K562 (cell line): ENCODE measurements around the gene ARPC4. TPM values are rescaled to one million over a fixed set of nuclear protein-coding genes. Genes with fewer than 3 reads are reported as not detected.

ENCODE experiments used
- ASH1L ChIP-seq: fragments of 450-650 bp; IDR thresholded peaks from 2 replicates; pipeline ENCODE4 v1.6.1; 2018; ENCODE audit warnings: borderline replicate concordance, mild to moderate bottlenecking, low read depth; ENCODE audit not compliant: partially characterized antibody
- BRCA1 ChIP-seq, 2 experiments: fragments of 450-650 bp in 1 of 2; sonication (generic) in 1 of 2; formaldehyde crosslinking in 1 of 2; IDR thresholded peaks; 2 replicates each; pipeline versions ENCODE4 v1.5.0 to v1.6.1; 2017 to 2020; ENCODE audit warnings: mild to moderate bottlenecking in 1 of 2, missing genetic modification reagents in 1 of 2
- CBFA2T3 ChIP-seq: fragments of 450-650 bp; IDR thresholded peaks from 2 replicates; pipeline ENCODE4 v1.6.1; 2017
- CTCF ChIP-seq, 3 experiments: IDR thresholded peaks in 2 of 3; conservative IDR thresholded peaks in 1 of 3; 2 replicates each; pipeline ENCODE4 v1.5.1; 2011 to 2012; ENCODE audit warnings: low read length in 3 of 3, mild to moderate bottlenecking in 3 of 3, control low read depth in 2 of 3, improper control_type of control experiment in 1 of 3, inconsistent platforms in 1 of 3, low read depth in 1 of 3, mixed read lengths in 1 of 3, moderate library complexity in 1 of 3; ENCODE audit not compliant: insufficient read depth in 2 of 3
- DLX4 ChIP-seq: fragments of 250-450 bp; sonication (Bioruptor Pico); IDR thresholded peaks from 2 replicates; pipeline ENCODE4 v1.6.1; 2021; ENCODE audit warnings: mild to moderate bottlenecking
- EHMT2 ChIP-seq: fragments of 450-650 bp; IDR thresholded peaks from 2 replicates; pipeline ENCODE4 v1.6.1; 2018; ENCODE audit warnings: antibody characterized with exemption
- FOSL1 ChIP-seq: fragments of 200-800 bp; sonication (Bioruptor generic); conservative IDR thresholded peaks from 2 replicates; pipeline ENCODE4 v1.6.1; 2016; ENCODE audit warnings: missing genetic modification characterization, missing compliant biosample characterization
- LCOR ChIP-seq: sonication (generic); formaldehyde crosslinking; IDR thresholded peaks from 2 replicates; pipeline ENCODE4 v1.8.0; 2022; ENCODE audit warnings: mild to moderate bottlenecking, missing genetic modification reagents
- MEF2A ChIP-seq: IDR thresholded peaks from 2 replicates; pipeline ENCODE4 v1.6.1; 2011; ENCODE audit warnings: low read depth, mild to moderate bottlenecking, low read length, moderate library complexity; ENCODE audit not compliant: control insufficient read depth
- MYNN ChIP-seq, 2 experiments: sonication (generic); formaldehyde crosslinking in 1 of 2; IDR thresholded peaks; 2 replicates each; pipeline versions ENCODE4 v1.5.0 to v1.6.1; 2016 to 2020; ENCODE audit warnings: antibody characterized with exemption in 1 of 2, missing genetic modification reagents in 1 of 2
- PCBP1 ChIP-seq: fragments of 200-400 bp; formaldehyde crosslinking; IDR thresholded peaks from 2 replicates; pipeline ENCODE4 v1.6.1; 2018; ENCODE audit warnings: mild to moderate bottlenecking, low read depth, low read length; ENCODE audit not compliant: poor library complexity, severe bottlenecking
- STAG1 ChIP-seq: sonication (generic); formaldehyde crosslinking; IDR thresholded peaks from 2 replicates; pipeline ENCODE4 v1.5.0; 2020; ENCODE audit warnings: missing genetic modification reagents, borderline replicate concordance
- U2AF2 ChIP-seq: fragments of 200-400 bp; formaldehyde crosslinking; optimal IDR thresholded peaks from 2 replicates; pipeline ENCODE3; 2017; ENCODE audit warnings: low read depth, mild to moderate bottlenecking, low read length
- YY1 ChIP-seq, 3 experiments: IDR thresholded peaks; 2 replicates each; pipeline ENCODE4 v1.6.1; 2011; ENCODE audit warnings: low read length in 2 of 3, mild to moderate bottlenecking in 2 of 3, moderate library complexity in 2 of 3, borderline replicate concordance in 1 of 3, control low read depth in 1 of 3, low read depth in 1 of 3; ENCODE audit not compliant: insufficient read depth in 3 of 3, insufficient replicate concordance in 2 of 3, control insufficient read depth in 1 of 3, insufficient read length in 1 of 3; ENCODE audit errors: extremely low read depth in 1 of 3
- ZEB2 ChIP-seq: fragments of 450-650 bp; IDR thresholded peaks from 2 replicates; pipeline ENCODE4 v1.6.1; 2016
- ZNF165 ChIP-seq: fragments of 250-450 bp; sonication (Bioruptor Pico); IDR thresholded peaks from 2 replicates; pipeline ENCODE4 v1.4.0; 2020; ENCODE audit warnings: borderline replicate concordance
- ZNF263 ChIP-seq: sonication (generic); formaldehyde crosslinking; IDR thresholded peaks from 2 replicates; pipeline ENCODE4 v1.8.0; 2022; ENCODE audit warnings: mild to moderate bottlenecking, missing genetic modification reagents, borderline replicate concordance
- ZNF354B ChIP-seq: fragments of 250-450 bp; sonication (Bioruptor Pico); IDR thresholded peaks from 2 replicates; pipeline ENCODE4 v1.4.0; 2020
- ZNF41 ChIP-seq: fragments of 250-450 bp; sonication (Bioruptor Pico); conservative IDR thresholded peaks from 2 replicates; pipeline ENCODE4 v1.4.0; 2020; ENCODE audit warnings: mild to moderate bottlenecking
- ZNF644 ChIP-seq: fragments of 200-800 bp; sonication (Bioruptor generic); IDR thresholded peaks from 2 replicates; pipeline ENCODE4 v1.6.1; 2016; ENCODE audit warnings: low read depth, missing genetic modification characterization, missing compliant biosample characterization
- ZNF77 ChIP-seq: fragments of 250-450 bp; sonication (Bioruptor Pico); IDR thresholded peaks from 2 replicates; pipeline ENCODE4 v1.5.0; 2020
- polyA plus RNA-seq, 8 experiments: library from polyadenylated mRNA; depleted of rRNA in 4 of 8; stranded (reverse) in 5 of 8; unstranded in 3 of 8; fragments of >200 nt; fragmentation: Nextera tagmentation in 2 of 8; fragmentation: Illumina TruSeq in 1 of 8; extraction: Ambion mirVana in 2 of 8; extraction: Trizol in 1 of 8; gene quantifications; 2 replicates each; pipeline versions ENCODE4 v1.2.1 to v1.2.3, GENCODE V29; 2011 to 2014; ENCODE audit warnings: inconsistent platforms in 1 of 8, missing spikeins in 1 of 8
- total RNA-seq, 7 experiments: library from RNA; depleted of rRNA in 6 of 7; stranded (reverse); fragments of >200 nt in 6 of 7; fragmentation: Illumina TruSeq in 2 of 7; extraction: Trizol in 2 of 7; gene quantifications; 2 replicates each; pipeline versions ENCODE4 v1.2.1 to v1.2.3, GENCODE V29; 2011 to 2021; ENCODE audit warnings: low replicate concordance in 1 of 7
- TF ChIP-seq, protein P1 (sequence below): fragments of 450-650 bp; IDR thresholded peaks from 2 replicates; pipeline ENCODE4 v1.6.1; 2016
- TF ChIP-seq, protein P2 (sequence below), 2 experiments: IDR thresholded peaks in 1 of 2; conservative IDR thresholded peaks in 1 of 2; 2 replicates each; pipeline ENCODE4 v1.6.1; 2016; ENCODE audit warnings: low read depth in 2 of 2, mild to moderate bottlenecking in 1 of 2, missing compliant biosample characterization in 1 of 2, missing genetic modification characterization in 1 of 2, moderate library complexity in 1 of 2

ARPC4 gene
- total and polyA plus RNA-seq, 9 of the 15 experiments (the other 6 are each of a cell fraction or from before 2014, with no cell fraction given), result 20.1 to 153 (median 119) TPM

GRCh38 chr3:9782770-9783169 lies 10.1 kb upstream of the ARPC4 start (continued):
- TF ChIP-seq CTCF (IDR thresholded peaks at IDR 0.05 in 2 of 3, conservative IDR thresholded peaks at IDR 0.05 in 1 of 3; ENCODE audit: insufficient read depth in 2 of 3, low read depth in 1 of 3, low read length in 3 of 3) (peak; percentile 44 to 68 (median 56); a peak in 5 of 6 replicates), ZNF41 (CRISPR knock-in tag) (no peak), YY1 (IDR thresholded peaks at IDR 0.05; ENCODE audit: borderline replicate concordance in 1 of 3, control insufficient read depth in 1 of 3, extremely low read depth in 1 of 3, insufficient read depth in 3 of 3, insufficient read length in 1 of 3, insufficient replicate concordance in 2 of 3, low read depth in 1 of 3, low read length in 2 of 3) (peak in 1 of 3 experiments; percentile 26), ZNF644 (tag) (no peak), ZNF165 (CRISPR knock-in tag) (no peak), ZNF77 (CRISPR knock-in tag) (no peak), MEF2A (no peak), BRCA1 (IDR thresholded peaks at IDR 0.05) (no peak), BRCA1 (CRISPR knock-in tag; IDR thresholded peaks at IDR 0.05) (no peak), ZNF263 (CRISPR knock-in tag) (no peak), ASH1L (no peak), ZNF354B (CRISPR knock-in tag) (no peak), MYNN (IDR thresholded peaks at IDR 0.05) (no peak), MYNN (CRISPR knock-in tag; IDR thresholded peaks at IDR 0.05) (no peak), EHMT2 (no peak), DLX4 (CRISPR knock-in tag) (no peak), FOSL1 (tag) (peak; percentile 6; the same call in 1 of the 2 replicates), LCOR (peak; percentile 48; the same call in 1 of the 2 replicates), CBFA2T3 (no peak), STAG1 (CRISPR knock-in tag) (no peak), PCBP1 (no peak), U2AF2 (no peak), ZEB2 (no peak)
- TF ChIP-seq, protein P1, sequence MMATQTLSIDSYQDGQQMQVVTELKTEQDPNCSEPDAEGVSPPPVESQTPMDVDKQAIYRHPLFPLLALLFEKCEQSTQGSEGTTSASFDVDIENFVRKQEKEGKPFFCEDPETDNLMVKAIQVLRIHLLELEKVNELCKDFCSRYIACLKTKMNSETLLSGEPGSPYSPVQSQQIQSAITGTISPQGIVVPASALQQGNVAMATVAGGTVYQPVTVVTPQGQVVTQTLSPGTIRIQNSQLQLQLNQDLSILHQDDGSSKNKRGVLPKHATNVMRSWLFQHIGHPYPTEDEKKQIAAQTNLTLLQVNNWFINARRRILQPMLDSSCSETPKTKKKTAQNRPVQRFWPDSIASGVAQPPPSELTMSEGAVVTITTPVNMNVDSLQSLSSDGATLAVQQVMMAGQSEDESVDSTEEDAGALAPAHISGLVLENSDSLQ, result peak; percentile 85
- TF ChIP-seq, protein P2, sequence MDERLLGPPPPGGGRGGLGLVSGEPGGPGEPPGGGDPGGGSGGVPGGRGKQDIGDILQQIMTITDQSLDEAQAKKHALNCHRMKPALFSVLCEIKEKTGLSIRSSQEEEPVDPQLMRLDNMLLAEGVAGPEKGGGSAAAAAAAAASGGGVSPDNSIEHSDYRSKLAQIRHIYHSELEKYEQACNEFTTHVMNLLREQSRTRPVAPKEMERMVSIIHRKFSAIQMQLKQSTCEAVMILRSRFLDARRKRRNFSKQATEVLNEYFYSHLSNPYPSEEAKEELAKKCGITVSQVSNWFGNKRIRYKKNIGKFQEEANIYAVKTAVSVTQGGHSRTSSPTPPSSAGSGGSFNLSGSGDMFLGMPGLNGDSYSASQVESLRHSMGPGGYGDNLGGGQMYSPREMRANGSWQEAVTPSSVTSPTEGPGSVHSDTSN (CRISPR knock-in tag; IDR thresholded peaks at IDR 0.05; ENCODE audit: low read depth), result no peak
- TF ChIP-seq, protein P2 (tag; conservative IDR thresholded peaks at IDR 0.05; ENCODE audit: low read depth), result peak; percentile 66
